ENCODE data around the gene F2RL3. TPM values are rescaled to one million over a fixed set of nuclear protein-coding genes. Genes with fewer than 3 reads are reported as not detected.
"Not testable (repeated sequence)": the region's sequence is repeated elsewhere in the genome, so short reads cannot be mapped to it uniquely, and the experiment has no call there.

F2RL3 gene
- total and polyA plus RNA-seq, 12 donors, result 0.13 to 8.3 (median 1.3) TPM

GRCh38 chr19:16931306-16931705 is 42.5 kb downstream of the F2RL3 start:
- no peaks in the 10 kb centered on the region for H3K36me3 ChIP-seq
- DNase-seq (no peak), ATAC-seq (no peak)
- no peak overlapping the region for H3K27ac ChIP-seq
- no peaks in the 10 kb centered on the region for H3K27me3 ChIP-seq
- no peak overlapping the region for H3K4me3 ChIP-seq
- no peak for TF ChIP-seq CTCF (IDR thresholded peaks at IDR 0.05)
- intact Hi-C loops (cut with DNase I), result no loop called here
- no peaks in the 10 kb centered on the region for H3K4me1 ChIP-seq
- WGBS, 2 donors, result 96 to 99% methylated on average over 4 of the region's 4 CpGs
- peaks cover 0 to 37% (median 13%) of the 10 kb centered on the region in 11 donors for H3K9me3 ChIP-seq

GRCh38 chr19:16934489-16934888 is 45.7 kb downstream of the F2RL3 start:
- Histone ChIP-seq H3K36me3 (no peaks in the 10 kb centered on the region), H3K27me3 (no peaks in the 10 kb centered on the region), H3K9me3 (peaks cover 0 to 37% (median 13%) of the 10 kb centered on the region in 11 donors), H3K4me1 (no peaks in the 10 kb centered on the region), H3K4me3 (no peak overlapping the region), H3K27ac (no peak overlapping the region)
- no peak for DNase-seq
- intact Hi-C loops (cut with DNase I), result no loop called here
- no peak for TF ChIP-seq CTCF (IDR thresholded peaks at IDR 0.05)
- 93 to 95% methylated on average over 1 of the region's 1 CpG for WGBS, 2 donors
- ATAC-seq, result no peak

GRCh38 chr19:16936901-16937300 is 48.1 kb downstream of the F2RL3 start:
- intact Hi-C loops (cut with DNase I), result no loop called here
- no peaks in the 10 kb centered on the region for H3K4me1 ChIP-seq
- WGBS, 2 donors, result 86 to 93% methylated on average over 2 of the region's 2 CpGs
- peaks cover 0 to 37% (median 13%) of the 10 kb centered on the region in 11 donors for H3K9me3 ChIP-seq
- TF ChIP-seq CTCF (IDR thresholded peaks at IDR 0.05), result no peak
- no peaks in the 10 kb centered on the region for H3K27me3 ChIP-seq
- H3K36me3 ChIP-seq, result no peaks in the 10 kb centered on the region
- no peak overlapping the region for H3K4me3 ChIP-seq
- no peak for DNase-seq
- no peak overlapping the region for H3K27ac ChIP-seq
- ATAC-seq, result no peak

- H3K9me3 ChIP-seq, result peaks cover 0 to 37% (median 13%) of the 10 kb centered on the region in 11 donors
- H3K27ac ChIP-seq; ATAC-seq; intact Hi-C loops (cut with DNase I); H3K27me3 ChIP-seq; H3K4me3 ChIP-seq; DNase-seq; H3K36me3 ChIP-seq; H3K4me1 ChIP-seq: not testable (repeated sequence)
- 97% methylated on average over 12 of the region's 12 CpGs for WGBS, 2 donors
Observed at GRCh38 chr19:16937796-16938195, 49.0 kb downstream of the F2RL3 start.

GRCh38 chr19:16938211-16938610 is 49.4 kb downstream of the F2RL3 start:
- Histone ChIP-seq H3K27ac (no peak overlapping the region), H3K4me1 (no peaks in the 10 kb centered on the region), H3K4me3 (no peak overlapping the region), H3K36me3 (no peaks in the 10 kb centered on the region), H3K27me3 (no peaks in the 10 kb centered on the region), H3K9me3 (peaks cover 0 to 32% (median 13%) of the 10 kb centered on the region in 11 donors)
- ATAC-seq (no peak), DNase-seq (no peak)
- intact Hi-C loops (cut with DNase I), result no loop called here
- WGBS, 2 donors, result 91% methylated on average over 11 of the region's 11 CpGs
- TF ChIP-seq CTCF (IDR thresholded peaks at IDR 0.05), result no peak

GRCh38 chr19:16940063-16940462 is 51.3 kb downstream of the F2RL3 start:
- 97% methylated on average over 7 of the region's 7 CpGs for WGBS, 2 donors
- peaks cover 0 to 14% (median 2%) of the 10 kb centered on the region in 11 donors for H3K9me3 ChIP-seq
- H3K27me3 ChIP-seq; H3K4me3 ChIP-seq; DNase-seq; H3K36me3 ChIP-seq; ATAC-seq; intact Hi-C loops (cut with DNase I); H3K27ac ChIP-seq: not testable (repeated sequence)
- H3K4me1 ChIP-seq, result peaks cover 0 to 14% (median 4%) of the 10 kb centered on the region in 9 donors

All from heart right ventricle (tissue), 16 donors.